NCI-H128 (cell line): ENCODE measurements around the gene NEK1.
A peak's percentile ranks its signal among the peaks of the same experiment; 100 is the strongest.

Experiments used
- DNase-seq: peaks from one replicate; lab custom pipeline; 2025; ENCODE audit not compliant: unreplicated experiment; lab: John Stamatoyannopoulos, UW

The NEK1 gene, protein sequence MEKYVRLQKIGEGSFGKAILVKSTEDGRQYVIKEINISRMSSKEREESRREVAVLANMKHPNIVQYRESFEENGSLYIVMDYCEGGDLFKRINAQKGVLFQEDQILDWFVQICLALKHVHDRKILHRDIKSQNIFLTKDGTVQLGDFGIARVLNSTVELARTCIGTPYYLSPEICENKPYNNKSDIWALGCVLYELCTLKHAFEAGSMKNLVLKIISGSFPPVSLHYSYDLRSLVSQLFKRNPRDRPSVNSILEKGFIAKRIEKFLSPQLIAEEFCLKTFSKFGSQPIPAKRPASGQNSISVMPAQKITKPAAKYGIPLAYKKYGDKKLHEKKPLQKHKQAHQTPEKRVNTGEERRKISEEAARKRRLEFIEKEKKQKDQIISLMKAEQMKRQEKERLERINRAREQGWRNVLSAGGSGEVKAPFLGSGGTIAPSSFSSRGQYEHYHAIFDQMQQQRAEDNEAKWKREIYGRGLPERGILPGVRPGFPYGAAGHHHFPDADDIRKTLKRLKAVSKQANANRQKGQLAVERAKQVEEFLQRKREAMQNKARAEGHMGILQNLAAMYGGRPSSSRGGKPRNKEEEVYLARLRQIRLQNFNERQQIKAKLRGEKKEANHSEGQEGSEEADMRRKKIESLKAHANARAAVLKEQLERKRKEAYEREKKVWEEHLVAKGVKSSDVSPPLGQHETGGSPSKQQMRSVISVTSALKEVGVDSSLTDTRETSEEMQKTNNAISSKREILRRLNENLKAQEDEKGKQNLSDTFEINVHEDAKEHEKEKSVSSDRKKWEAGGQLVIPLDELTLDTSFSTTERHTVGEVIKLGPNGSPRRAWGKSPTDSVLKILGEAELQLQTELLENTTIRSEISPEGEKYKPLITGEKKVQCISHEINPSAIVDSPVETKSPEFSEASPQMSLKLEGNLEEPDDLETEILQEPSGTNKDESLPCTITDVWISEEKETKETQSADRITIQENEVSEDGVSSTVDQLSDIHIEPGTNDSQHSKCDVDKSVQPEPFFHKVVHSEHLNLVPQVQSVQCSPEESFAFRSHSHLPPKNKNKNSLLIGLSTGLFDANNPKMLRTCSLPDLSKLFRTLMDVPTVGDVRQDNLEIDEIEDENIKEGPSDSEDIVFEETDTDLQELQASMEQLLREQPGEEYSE (N-terminal part only)

DNA sequence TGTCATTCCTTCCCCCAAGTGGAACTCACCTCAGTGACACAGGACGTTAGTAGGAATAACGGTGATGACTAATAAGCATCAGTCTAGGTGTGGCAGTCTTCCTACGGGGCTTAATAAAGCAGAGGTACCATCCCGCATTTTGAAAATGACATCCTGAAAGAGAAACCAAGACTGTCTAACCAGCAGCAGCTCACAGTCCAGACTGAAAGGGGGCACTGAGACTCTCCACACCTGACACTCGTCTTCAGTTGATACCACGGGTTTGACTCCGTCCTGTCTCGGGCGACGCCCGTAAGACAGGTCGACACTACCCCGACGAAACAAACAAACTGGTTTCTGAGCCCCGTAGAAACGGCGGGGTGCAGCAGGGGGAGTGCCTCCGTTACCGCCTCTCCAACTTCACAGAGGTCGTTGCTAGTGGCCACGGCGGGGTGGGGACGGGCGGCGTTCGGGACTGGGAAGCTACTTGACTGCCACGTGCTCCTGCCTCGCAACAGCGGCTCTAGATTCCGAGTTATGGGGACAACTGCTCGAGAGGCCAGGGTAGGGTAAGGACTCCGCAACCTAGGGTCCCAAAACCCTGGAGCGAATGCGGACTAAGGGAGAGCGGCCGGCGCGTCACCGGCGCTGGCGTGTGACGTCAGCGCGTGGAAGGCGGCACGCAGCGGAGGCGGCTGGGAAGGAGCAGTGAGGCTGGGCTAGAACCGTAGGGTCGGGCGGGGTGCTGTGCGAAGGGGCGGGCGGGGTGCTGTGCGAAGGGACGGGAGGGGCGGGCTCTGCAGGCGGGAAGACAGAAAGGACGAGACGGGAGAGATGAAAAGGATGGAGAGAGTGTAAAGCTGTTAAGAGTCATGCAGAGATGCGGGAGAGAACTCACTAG, at the start of gene NEK1:
NEK1 (minus strand) TSS at position 593 of the 880 bp plus-strand sequence. CDS start 9,953 bp downstream, outside the sequence.
- peak; percentile 55 for DNase-seq

DNA sequence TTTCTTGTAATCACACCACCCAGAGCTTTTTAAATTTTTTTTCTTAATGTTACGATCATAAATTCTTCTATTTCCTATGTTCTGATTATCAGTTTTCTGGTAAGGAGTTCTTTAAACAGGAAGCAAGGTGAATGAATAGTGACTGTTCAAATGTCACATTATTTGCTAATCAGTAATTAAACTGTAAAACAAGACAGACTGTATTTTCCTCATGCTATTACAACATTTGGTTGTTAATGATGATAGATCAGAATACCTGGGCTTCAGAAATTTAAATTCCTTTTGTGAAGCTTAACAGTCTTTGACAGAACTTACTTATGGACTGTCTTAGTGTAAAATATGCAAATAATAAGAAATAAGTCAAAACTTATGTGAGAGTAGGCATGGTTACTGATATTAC, 49.4 kb upstream of the NEK1 start:
- no peak for DNase-seq

DNA sequence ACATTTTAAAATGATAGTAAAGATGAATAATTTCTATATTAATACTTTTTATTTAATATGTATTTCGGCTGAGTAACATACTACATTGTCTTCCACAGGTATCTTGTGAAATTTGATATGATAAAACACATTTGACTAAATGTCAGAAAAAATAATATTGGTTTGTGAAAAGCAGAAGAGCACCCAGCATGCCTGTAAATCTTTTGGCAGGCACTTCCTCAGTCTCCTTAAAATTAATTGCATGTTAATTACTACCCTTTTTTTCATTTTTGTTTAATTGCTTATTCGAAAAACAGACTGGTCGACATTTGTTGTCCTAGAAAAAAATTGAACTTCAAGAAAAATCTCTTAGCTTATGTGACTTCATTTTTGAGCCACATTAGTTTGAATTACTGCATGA, 48.5 kb upstream of the NEK1 start:
- DNase-seq = no peak

DNA sequence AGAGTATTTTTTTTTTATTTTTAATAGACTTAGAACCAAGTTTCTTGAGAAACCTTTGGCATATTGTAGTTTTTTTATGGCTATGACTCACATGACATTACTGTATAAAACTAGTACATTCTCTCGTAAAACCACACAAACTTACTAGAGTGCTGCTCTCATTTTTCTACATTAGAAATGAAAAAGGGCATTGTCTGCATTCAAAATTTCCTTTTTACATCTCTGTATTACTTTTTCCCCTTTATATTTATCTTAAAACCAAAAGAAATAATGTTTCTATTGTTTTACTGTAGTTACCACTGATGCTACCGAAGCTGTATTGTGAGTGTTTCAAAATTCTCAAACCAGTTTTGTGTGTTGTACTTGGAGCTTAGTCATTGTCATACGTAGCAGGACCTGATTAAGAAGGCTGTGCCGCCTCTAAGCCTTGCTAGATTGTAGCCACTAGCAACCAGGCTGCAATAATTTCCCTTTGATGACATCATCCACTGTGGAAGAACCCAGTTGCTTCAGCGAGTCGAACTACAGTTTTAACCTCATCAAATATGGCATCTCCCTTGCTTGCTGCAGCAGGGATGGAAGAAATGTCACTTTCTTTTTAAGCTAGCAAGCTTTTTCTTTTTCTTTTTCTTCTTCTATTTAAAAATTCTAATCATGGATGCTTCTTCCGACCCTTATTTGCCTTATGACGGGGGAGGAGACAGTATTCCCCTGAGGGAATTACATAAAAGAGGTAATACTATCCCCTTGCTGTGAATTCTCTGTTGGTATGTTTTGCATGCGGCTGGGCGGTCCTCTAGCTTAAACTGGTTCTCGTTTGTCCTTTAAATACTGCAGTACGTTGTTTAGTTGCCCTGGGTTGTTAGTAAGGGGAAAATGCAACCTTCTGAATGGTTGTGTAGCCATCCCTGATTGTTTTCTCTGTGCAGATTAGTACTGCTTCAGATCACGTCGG, 47.6 kb upstream of the NEK1 start:
- DNase-seq = peak; percentile 15

DNA sequence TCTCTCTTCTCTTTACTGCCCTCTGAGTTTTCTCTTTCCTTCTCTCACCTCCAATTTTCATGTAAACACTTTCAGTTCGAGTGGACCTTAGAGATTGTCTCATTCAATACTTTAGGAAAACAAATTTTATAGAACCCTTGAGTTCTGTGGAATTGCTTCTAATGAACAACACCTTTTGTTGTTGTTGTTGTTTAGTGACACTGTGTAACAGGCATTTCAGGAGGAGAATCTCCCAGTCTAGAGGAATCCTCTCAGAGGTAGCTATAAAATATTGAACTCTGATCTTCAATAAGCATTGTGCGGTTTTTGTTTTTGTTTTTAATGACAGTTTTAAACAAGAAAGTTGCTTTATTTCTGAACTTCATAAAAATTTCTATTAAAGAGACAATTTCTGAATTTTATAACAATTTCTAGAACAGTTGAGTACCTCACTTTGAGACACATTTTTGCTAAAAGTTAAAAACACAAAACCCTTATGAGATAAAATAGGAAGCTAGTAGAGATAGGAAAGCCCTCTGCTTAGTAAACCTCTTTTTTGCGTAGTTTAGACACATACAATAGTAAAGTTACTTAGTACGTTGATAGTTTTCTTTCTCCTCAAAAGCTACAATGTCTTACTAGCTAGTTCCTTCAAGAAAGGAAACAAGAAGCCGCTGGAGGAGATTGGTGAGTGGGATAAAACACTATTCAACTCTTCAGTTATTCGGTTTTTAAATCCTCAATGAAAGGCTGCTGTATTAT, 46.8 kb upstream of the NEK1 start:
- no peak for DNase-seq

DNA sequence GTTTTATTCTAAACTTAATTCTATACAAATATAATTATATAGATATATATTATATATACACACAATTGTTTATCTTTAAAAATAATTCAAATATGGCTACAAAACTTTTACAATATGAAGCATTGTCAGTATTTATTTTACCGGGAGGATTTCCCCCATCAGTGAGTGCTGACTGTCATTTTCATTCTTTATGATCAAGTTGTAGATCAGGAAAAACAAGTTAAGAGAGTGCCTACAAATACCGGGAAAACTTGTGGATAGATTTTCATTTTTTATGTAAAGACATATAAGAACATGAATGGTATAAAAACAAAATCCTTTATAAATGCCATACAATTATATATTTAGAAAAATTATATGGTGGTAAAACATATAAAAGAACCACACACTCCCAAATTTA, 45.8 kb upstream of the NEK1 start:
- DNase-seq = no peak

DNA sequence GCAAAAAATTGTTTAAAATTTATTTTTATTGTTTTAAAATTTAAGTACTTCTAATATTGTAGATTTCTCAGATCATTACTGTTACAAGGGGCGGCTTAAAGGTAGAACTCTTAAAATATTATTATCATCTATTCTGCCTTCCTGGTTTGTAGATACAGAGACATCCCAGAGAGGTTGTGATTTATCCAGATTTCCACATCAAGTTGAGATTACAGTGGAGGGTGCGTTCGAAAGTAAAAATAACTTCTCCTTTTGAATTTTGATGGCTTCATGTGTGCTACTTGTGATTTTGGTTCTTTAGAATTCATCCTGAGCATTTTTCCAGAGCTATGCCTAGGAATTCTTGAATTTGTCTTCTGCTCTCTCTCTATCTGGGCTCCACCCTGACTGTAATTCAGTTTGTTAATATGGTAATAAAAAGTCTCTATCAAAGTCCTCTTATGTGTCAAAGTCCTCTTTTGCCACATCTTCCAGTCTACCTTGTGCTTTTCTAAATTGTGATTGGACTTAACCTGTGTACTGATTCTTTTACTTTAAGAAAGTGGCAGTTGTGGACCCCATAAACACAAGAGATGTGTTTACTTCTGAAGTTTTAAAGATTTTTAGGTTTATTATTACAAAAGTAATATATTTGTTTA, 45.2 kb upstream of the NEK1 start:
- no peak for DNase-seq

DNA sequence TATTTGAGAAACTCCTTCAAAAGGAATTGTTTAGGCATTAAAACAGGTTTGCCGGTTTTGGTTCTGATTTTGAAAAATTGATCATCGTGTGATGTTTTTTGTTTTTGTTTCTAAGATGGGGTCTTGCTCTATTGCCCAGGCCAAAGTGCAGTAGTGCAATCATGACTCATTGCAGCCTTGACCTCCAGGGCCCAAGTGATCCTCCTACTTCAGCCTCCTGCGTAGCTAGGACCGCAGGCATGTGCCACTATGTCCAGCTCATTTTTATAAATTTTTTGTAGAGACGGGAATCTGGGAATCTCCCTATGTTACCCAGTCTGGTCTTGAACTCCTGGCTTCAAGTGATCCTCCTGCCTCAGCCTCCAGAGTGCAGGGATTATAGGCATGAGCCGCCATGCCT, 43.0 kb upstream of the NEK1 start:
- DNase-seq = no peak

DNA sequence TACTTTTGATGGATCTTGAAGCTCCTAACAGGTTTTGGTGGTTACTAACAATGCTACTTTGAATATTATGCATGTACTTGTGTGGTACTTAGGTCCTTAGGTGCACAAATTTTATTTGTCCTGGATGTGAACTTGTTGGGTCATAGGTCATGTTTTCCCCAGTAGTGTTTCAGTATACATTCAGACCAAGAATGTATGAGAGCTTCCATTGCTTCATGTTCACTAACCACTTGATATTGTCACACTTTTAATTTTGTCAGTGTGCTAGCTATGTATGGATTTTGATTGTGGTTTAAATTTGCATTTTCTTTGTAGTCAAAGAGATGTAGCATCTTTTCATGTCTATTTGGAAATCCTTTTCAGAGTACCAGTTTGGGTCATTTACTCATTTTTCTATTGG, 40.2 kb upstream of the NEK1 start:
- no peak for DNase-seq

DNA sequence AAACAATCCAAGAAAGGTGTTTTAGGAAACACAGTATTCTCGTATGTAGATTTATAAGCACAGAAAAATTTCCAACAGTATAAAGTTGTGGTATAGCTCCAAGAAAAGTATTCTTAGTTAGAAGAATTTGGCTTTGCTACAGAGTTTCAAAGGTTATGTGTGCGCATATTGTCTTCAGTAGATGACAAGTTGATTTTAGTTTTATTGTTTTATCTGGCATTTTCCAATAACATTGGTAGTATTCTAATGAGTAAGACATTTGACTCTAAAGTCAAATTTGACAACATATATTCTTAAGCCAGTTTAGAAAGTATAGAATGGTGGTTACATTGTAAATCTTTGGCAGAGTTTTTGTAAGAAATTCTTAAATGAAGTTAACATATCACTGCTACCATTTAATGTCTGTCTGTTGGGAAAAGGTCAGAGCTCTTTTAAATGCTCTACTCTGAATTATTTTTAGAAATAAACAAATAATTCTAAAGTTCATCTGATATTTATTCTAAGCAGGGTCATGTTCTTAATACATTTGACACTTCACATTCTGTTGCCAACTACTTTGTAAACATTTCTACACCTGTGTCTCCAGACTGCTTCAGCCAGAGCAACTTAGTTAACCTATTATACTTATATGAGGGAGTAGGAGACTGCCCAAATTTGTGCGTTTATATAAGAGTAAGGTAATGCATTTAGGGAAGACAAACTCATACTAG, 38.0 kb upstream of the NEK1 start:
- DNase-seq = no peak

DNA sequence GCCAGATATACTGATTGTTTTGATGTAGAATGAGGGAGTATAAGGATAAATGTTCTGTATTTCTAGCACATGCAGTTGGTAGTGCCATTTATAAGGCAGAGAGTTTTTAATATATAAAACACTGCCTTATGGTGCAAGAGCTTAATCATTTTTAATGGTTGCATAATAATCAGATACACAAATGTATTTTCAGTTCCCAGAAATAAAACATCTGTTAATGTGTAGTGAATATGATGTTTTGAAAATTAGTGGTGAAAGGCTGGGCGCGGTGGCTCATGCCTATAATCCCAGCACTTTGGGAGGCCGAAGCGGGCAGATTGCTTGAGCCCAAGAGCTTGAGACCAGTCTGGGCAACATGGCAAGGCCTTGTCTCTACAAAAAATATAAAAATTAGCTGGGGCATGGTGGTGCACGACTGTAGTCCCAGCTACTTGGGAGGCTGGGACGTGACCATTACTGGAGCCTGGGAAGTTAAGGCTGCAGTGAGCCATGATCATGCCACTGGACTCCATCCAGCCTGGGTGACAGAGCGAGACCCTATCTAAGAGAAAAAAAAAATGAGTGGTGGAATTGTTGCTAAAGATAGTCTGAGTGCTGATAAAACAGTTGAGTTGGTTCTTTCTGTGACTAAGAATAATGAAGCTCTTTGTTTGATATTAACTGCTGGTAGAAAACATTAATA, 37.3 kb upstream of the NEK1 start:
- no peak for DNase-seq

DNA sequence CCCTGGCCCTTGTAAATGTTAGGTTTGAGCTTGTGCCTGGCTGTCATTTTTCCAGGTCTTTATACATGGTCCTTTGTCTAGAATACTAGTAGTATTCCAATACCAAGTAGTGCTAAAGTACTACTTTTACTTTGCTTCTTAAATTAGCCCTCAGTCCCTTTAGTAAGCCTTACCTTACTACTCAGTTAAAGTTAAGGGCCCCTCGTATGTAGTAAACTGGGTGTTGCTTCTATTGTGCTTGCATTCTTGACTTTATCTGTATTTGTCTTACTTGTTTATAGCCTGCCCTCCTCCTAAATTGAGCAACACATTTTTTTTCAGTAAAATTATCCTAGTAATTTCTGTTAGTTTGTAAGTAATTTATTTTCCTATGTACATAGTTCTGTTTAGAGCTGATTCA, 33.2 kb upstream of the NEK1 start:
- no peak for DNase-seq

DNA sequence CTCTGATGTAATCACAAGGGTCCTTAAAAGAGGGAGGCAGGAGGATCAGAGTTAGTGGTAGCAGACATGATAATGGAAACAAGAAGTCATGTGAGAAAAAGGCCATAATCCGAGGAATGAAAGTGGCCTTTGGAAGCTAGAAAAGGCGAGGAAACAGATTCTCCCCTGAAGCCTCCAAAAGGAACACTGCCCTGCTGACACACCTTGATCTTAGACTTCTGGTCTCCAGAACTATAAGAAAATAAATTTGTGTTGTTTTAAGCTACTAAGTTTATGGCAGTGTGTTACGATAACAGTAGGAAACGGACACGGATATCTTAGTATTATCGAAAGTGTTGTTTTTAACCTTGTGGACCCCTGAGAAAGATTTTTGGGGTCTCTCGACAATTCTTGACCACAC, 32.4 kb upstream of the NEK1 start:
- DNase-seq = no peak

DNA sequence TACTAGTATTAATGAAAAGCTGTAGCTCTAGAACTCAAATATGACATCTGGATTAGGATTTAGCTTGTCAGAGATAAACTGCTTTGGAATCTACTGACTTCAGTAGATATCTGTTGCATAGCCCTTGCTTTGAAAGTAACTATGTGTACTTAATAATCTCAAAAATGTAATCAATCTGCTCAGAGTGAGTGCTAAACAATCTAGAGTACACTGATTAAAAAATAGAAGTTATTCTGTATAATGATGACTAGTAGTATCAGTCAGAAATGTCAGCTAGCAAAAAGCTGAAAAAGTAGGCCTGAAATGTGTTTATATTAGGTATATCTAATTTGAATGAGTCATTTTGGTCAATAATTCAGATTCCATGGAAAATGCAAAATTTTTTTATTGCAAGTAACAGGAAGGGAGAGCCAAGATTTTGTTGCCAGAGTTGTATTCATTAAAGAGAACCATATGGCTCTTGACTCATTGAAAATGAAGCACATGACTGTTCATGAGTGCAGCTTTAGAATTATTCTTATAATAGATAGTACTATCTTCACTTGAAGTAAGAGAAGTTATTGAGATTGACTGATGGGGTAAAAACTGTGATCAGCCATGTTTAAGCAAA, 28.0 kb upstream of the NEK1 start:
- DNase-seq = no peak

DNA sequence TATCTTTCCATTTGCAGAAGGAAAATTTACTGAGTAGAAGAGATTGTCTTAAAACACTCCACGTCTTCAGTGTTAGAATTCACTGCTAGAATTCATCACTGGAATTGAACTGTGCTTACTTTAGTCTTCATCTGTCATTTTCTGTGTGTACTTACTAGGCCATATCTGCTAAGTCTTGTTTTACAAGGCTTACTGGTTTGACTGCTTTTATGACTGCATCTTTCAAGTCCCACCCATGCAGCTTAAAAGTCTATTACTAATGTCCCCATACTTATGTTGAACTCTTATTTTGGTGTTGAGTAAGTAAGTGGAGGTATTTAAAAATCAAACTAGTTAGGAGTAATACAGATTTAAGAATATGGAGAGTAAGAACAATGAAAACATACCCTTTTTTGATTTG, 22.6 kb upstream of the NEK1 start:
- DNase-seq = no peak

DNA sequence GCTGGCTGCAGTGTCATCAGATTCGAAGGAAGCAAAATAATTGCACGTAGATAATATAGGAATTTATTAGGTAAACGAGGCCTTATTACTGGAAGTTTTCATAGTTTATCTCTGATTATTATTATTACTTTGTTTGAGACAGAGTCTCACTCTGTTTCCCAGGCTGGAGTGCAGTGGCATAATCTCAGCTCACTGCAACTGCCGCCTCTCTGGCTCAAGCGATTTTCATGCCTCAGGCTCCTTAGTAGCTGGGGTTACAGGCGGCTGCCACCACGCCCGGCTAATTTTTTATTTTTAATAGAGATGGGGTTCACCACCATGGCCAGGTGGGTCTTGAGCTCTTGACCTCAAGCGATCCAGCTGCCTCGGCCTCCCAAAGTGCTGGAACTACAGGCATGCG, 20.5 kb upstream of the NEK1 start:
- DNase-seq = no peak

DNA sequence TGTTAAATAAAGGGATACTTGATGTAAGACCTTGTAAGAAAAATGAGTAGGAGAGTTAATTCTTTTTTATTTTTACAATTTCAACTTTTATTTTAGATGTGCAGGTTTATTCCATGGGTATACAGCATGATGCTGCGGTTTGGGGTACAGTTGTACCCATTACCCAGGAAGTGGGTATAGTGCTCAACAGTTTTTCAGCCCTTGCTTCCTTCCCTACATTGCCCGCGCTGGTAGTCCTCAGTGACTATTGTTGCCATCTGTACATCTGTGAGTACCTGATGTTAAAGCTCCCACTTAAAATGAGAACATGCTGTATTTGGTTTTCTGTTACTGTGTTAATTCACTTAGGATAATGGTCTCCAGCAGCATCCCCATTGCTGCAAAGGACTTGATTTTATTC, 17.7 kb upstream of the NEK1 start:
- no peak for DNase-seq
